GM23338 (cell line): ENCODE results near the gene MRPL32. TPM values are rescaled to one million over a fixed set of nuclear protein-coding genes. Genes with fewer than 3 reads are reported as not detected.
"Not testable (repeated sequence)": the region's sequence is repeated elsewhere in the genome, so short reads cannot be mapped to it uniquely, and the experiment has no call there.

ENCODE experiments used
- ATAC-seq: fragments of 200-7000 bp; cut with Tn5 transposase; 3 replicates; pipeline ENCODE4 v1.9.1; 2020
- DNase-seq: peaks from one replicate; pipeline ENCODE4 v3.0.0-alpha.2; 2015; ENCODE audit warnings: low spot score
- H2AFZ ChIP-seq: fragments of 200-600 bp; sonication (generic); 2 replicates; pipeline ENCODE4 v1.8.0; 2016; ENCODE audit warnings: antibody characterized with exemption, mild to moderate bottlenecking, moderate library complexity
- H3F3A ChIP-seq: fragments of 200-600 bp; sonication (generic); replicated peaks from 2 replicates; pipeline ENCODE4 v1.8.0; 2017; ENCODE audit warnings: antibody characterized with exemption, mixed run types, low read depth
- H3K27ac ChIP-seq: fragments of 200-600 bp; sonication (generic); 2 replicates; pipeline ENCODE4 v1.6.1; 2016; ENCODE audit warnings: low read depth
- H3K27me3 ChIP-seq: fragments of 200-600 bp; sonication (generic); 2 replicates; pipeline ENCODE4 v1.8.0; 2016; ENCODE audit warnings: mild to moderate bottlenecking, mixed run types, moderate library complexity; ENCODE audit not compliant: insufficient read depth
- H3K36me3 ChIP-seq: fragments of 200-600 bp; sonication (generic); 2 replicates; pipeline ENCODE4 v1.8.0; 2016; ENCODE audit warnings: mild to moderate bottlenecking; ENCODE audit not compliant: insufficient read depth
- H3K4me1 ChIP-seq: fragments of 200-600 bp; sonication (generic); 2 replicates; pipeline ENCODE4 v1.8.0; 2016; ENCODE audit warnings: mild to moderate bottlenecking, moderate library complexity; ENCODE audit not compliant: insufficient read depth
- H3K4me2 ChIP-seq: fragments of 200-600 bp; sonication (generic); 2 replicates; pipeline ENCODE4 v1.7.1; 2017; ENCODE audit warnings: mixed run types
- H3K4me3 ChIP-seq: fragments of 200-600 bp; sonication (generic); 2 replicates; pipeline ENCODE4 v1.6.1; 2016; ENCODE audit warnings: mixed run types
- H3K79me2 ChIP-seq: fragments of 200-600 bp; sonication (generic); replicated peaks from 2 replicates; pipeline ENCODE4 v1.8.0; 2017; ENCODE audit warnings: mild to moderate bottlenecking; ENCODE audit not compliant: insufficient read depth
- H3K9me2 ChIP-seq: fragments of 200-600 bp; sonication (generic); 2 replicates; pipeline ENCODE4 v1.8.0; 2017; ENCODE audit not compliant: insufficient read depth
- H4K20me1 ChIP-seq: fragments of 200-600 bp; sonication (generic); replicated peaks from 2 replicates; pipeline ENCODE4 v1.8.0; 2017; ENCODE audit warnings: mild to moderate bottlenecking; ENCODE audit not compliant: insufficient read depth
- H3K27ac Mint-ChIP-seq: 2 replicates; pipeline ENCODE4 v1.8.0; 2020; ENCODE audit warnings: inconsistent platforms, mild to moderate bottlenecking, moderate library complexity, mixed read lengths
- H3K27me3 Mint-ChIP-seq: 3 replicates; pipeline ENCODE4 v1.8.0; 2022; ENCODE audit warnings: low read depth, mild to moderate bottlenecking, moderate library complexity, mixed read lengths, inconsistent platforms; ENCODE audit not compliant: insufficient read depth, poor library complexity
- H3K36me3 Mint-ChIP-seq: 3 replicates; pipeline ENCODE4 v1.8.0; 2021; ENCODE audit warnings: low read depth, mild to moderate bottlenecking, inconsistent platforms, moderate library complexity, mixed read lengths
- H3K4me1 Mint-ChIP-seq: 3 replicates; pipeline ENCODE4 v1.8.0; 2020; ENCODE audit warnings: mild to moderate bottlenecking, inconsistent platforms, mixed read lengths
- H3K4me3 Mint-ChIP-seq: 3 replicates; pipeline ENCODE4 v1.8.0; 2021; ENCODE audit warnings: moderate library complexity, mild to moderate bottlenecking, inconsistent platforms, mixed read lengths
- H3K9me3 Mint-ChIP-seq: 3 replicates; pipeline ENCODE4 v1.8.0; 2020; ENCODE audit warnings: moderate library complexity, mild to moderate bottlenecking, inconsistent platforms, mixed read lengths
- CREB1 ChIP-seq: fragments of 250-450 bp; sonication (Bioruptor Pico); IDR thresholded peaks from 2 replicates; pipeline ENCODE4 v1.5.0; 2020; ENCODE audit warnings: low read depth, mild to moderate bottlenecking, moderate library complexity
- EZH2 ChIP-seq: fragments of 200-600 bp; sonication (generic); IDR thresholded peaks from one replicate; pipeline ENCODE4 v1.8.0; 2017; ENCODE audit warnings: antibody characterized with exemption, mild to moderate bottlenecking, low read depth; ENCODE audit not compliant: unreplicated experiment
- EZH2phosphoT487 ChIP-seq: fragments of 200-600 bp; sonication (generic); IDR thresholded peaks from one replicate; pipeline ENCODE4 v1.8.1; 2018; ENCODE audit warnings: antibody characterized with exemption; ENCODE audit not compliant: unreplicated experiment
- JUNB ChIP-seq: IDR thresholded peaks from one replicate; pipeline ENCODE4 v1.6.1; 2016; ENCODE audit warnings: antibody characterized with exemption; ENCODE audit not compliant: unreplicated experiment
- NANOG ChIP-seq: IDR thresholded peaks from 2 replicates; pipeline ENCODE4 v1.6.1; 2016; ENCODE audit warnings: antibody characterized with exemption, borderline replicate concordance
- POLR2AphosphoS5 ChIP-seq: IDR thresholded peaks from 2 replicates; pipeline ENCODE4 v1.6.1; 2016; ENCODE audit warnings: antibody characterized with exemption, low read depth
- STAT1 ChIP-seq: IDR thresholded peaks from one replicate; pipeline ENCODE4 v1.6.1; 2016; ENCODE audit warnings: antibody characterized with exemption; ENCODE audit not compliant: unreplicated experiment
- ZNF114 ChIP-seq: fragments of 250-450 bp; sonication (Bioruptor Pico); IDR thresholded peaks from 2 replicates; pipeline ENCODE4 v1.5.0; 2020; ENCODE audit warnings: mild to moderate bottlenecking, moderate library complexity
- ZNF331 ChIP-seq: fragments of 250-450 bp; sonication (Bioruptor Pico); IDR thresholded peaks from 2 replicates; pipeline ENCODE4 v1.5.0; 2020; ENCODE audit warnings: low read depth, mild to moderate bottlenecking, moderate library complexity
- long read RNA-seq: library from polyadenylated mRNA; unstranded; transcript quantifications from one replicate; pipeline ENCODE4 v2.0.0, GENCODE V29; 2020; ENCODE audit not compliant: unreplicated experiment
- polyA plus RNA-seq: library from polyadenylated mRNA; unstranded; fragments of >200 nt; fragmentation: Nextera tagmentation; extraction: Ambion mirVana; gene quantifications from 2 replicates; pipeline ENCODE4 v1.2.1, GENCODE V29; 2016
- total RNA-seq: library from RNA; depleted of rRNA; stranded (reverse); fragments of >200 nt; shearing (Covaris generic); gene quantifications from 2 replicates; pipeline ENCODE4 v1.2.3, GENCODE V29; 2014; rRNA removed
- TF ChIP-seq, protein P1 (sequence below): IDR thresholded peaks from 2 replicates; pipeline ENCODE4 v1.6.1; 2016; ENCODE audit warnings: antibody characterized with exemption
- TF ChIP-seq, protein P2 (sequence below), 2 experiments: fragments of 200-600 bp in 1 of 2; sonication (generic) in 1 of 2; conservative IDR thresholded peaks; 2 replicates each; pipeline versions ENCODE4 v1.5.1 to v1.6.1; 2016 to 2017; ENCODE audit warnings: antibody characterized with exemption in 2 of 2, low read depth in 2 of 2, mild to moderate bottlenecking in 2 of 2, moderate library complexity in 1 of 2
- TF ChIP-seq, protein P3 (sequence below): IDR thresholded peaks from one replicate; pipeline ENCODE4 v1.6.1; 2018; ENCODE audit warnings: antibody characterized with exemption; ENCODE audit not compliant: unreplicated experiment

MRPL32 gene
- 93.4 and 93.6 TPM in 2 replicates for total RNA-seq
- 303 and 310 TPM in 2 replicates for polyA plus RNA-seq
- long read RNA-seq, transcript MRPL32-201 (3 exons, 1,035 nt): major isoform, 55 of 61 reads
- long read RNA-seq, partial matches to known transcripts: 4 of 61 reads
- long read RNA-seq, other reads (novel, unspliced or antisense): 2 of 61 reads

DNA sequence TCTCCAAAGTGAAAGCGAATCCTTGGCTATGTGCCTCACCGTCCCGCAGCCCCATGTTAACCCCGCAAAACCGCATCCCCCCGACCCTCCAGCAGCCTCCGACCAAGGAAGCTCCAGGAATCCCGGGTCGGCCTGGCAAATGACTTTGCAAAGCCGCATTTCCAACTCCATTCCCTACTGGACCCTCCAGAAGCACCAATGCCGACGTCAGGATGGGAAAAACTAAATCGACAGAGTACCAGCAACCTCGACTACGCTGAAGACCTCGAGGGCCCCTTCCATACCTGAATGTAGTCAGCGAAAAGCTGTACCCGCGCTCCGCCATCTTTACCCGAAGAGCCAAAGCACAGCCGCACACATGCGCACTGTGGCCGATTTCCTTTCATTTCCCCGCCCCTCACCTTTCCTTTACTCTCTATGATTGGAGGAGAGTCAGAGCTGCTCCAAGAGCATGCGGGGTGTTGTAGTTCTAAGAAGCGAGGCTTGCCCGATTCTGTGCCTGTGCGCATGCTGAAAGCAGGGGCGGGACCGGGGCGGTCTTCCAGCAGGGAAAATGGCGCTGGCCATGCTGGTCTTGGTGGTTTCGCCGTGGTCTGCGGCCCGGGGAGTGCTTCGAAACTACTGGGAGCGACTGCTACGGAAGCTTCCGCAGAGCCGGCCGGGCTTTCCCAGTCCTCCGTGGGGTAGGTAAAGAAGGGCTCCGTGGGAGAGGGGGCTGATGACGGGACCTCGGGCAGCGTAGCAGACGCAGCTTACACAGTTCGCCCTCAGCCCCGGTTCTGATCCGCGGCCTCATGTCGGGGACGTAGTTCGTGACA, at the start of gene MRPL32, which contains the start of gene PSMA2:
Gene MRPL32, plus strand, starts transcription at position 543 of the 818 bp plus-strand sequence. Its CDS starts 11 bp downstream, at position 554.
Gene PSMA2, minus strand, starts transcription at position 341 of the 818 bp plus-strand sequence. Its CDS starts 16 bp downstream, at position 325.
- Histone ChIP-seq H3K27me3 (no peaks in the 10 kb centered on the region), H3K9me2 (no peaks in the 10 kb centered on the region), H3K4me3 (peak within 1 kb of the TSS; percentile 89), H3F3A (no peaks in the 10 kb centered on the region), H3K79me2 (peaks cover 89% of the 10 kb centered on the region), H3K4me1 (peaks cover 12% of the 10 kb centered on the region), H3K27ac (peak within 1 kb of the TSS; percentile 35), H3K36me3 (peaks cover 21% of the 10 kb centered on the region), H4K20me1 (peaks cover 62% of the 10 kb centered on the region), H2AFZ (peak within 1 kb of the TSS; percentile 45; the same call in 1 of the 2 replicates), H3K4me2 (peak within 1 kb of the TSS; percentile 94)
- Mint-ChIP-seq H3K4me1 (peaks cover 14% of the 10 kb centered on the region; the same call in 2 of the 3 replicates), H3K27ac (peak within 1 kb of the TSS; percentile 100), H3K4me3 (peak within 1 kb of the TSS; percentile 100), H3K27me3 (peaks cover 13% of the 10 kb centered on the region), H3K9me3 (no peaks in the 10 kb centered on the region), H3K36me3 (peaks cover 38% of the 10 kb centered on the region)
- TF ChIP-seq NANOG (no peak), STAT1 (no peak), ZNF331 (CRISPR knock-in tag) (no peak), CREB1 (CRISPR knock-in tag) (0 out of 2 replicates have a peak, but pooled peaks have one; percentile 12), EZH2phosphoT487 (no peak), EZH2 (no peak), POLR2AphosphoS5 (peak; percentile 87)
- TF ChIP-seq, protein P1, sequence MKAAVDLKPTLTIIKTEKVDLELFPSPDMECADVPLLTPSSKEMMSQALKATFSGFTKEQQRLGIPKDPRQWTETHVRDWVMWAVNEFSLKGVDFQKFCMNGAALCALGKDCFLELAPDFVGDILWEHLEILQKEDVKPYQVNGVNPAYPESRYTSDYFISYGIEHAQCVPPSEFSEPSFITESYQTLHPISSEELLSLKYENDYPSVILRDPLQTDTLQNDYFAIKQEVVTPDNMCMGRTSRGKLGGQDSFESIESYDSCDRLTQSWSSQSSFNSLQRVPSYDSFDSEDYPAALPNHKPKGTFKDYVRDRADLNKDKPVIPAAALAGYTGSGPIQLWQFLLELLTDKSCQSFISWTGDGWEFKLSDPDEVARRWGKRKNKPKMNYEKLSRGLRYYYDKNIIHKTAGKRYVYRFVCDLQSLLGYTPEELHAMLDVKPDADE: peak; percentile 91
- TF ChIP-seq, protein P2, sequence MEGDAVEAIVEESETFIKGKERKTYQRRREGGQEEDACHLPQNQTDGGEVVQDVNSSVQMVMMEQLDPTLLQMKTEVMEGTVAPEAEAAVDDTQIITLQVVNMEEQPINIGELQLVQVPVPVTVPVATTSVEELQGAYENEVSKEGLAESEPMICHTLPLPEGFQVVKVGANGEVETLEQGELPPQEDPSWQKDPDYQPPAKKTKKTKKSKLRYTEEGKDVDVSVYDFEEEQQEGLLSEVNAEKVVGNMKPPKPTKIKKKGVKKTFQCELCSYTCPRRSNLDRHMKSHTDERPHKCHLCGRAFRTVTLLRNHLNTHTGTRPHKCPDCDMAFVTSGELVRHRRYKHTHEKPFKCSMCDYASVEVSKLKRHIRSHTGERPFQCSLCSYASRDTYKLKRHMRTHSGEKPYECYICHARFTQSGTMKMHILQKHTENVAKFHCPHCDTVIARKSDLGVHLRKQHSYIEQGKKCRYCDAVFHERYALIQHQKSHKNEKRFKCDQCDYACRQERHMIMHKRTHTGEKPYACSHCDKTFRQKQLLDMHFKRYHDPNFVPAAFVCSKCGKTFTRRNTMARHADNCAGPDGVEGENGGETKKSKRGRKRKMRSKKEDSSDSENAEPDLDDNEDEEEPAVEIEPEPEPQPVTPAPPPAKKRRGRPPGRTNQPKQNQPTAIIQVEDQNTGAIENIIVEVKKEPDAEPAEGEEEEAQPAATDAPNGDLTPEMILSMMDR (conservative IDR thresholded peaks at IDR 0.05; ENCODE audit: low read depth in 2 of 2): no peak
- peak; percentile 100 for ATAC-seq
- DNase-seq: peak; percentile 99

DNA sequence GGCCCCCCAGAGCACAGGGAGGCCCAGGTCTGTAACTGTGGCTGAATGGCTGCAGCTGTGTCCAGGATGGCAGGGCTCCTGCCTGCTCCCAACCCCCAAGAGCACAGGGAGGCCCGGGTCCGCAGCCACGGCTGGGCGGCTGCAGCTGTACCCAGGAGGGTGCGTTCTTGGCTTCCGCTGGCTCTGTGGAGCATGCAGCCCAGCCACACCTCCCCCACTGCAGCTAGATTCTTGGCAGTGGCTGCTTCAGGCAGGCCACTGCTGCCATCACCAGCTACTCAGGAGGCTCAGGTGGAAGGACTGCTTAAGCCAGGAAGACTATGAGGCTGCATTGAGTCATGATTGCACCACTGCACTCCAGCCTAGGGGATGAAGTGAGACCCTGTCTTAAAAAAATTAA, 48.2 kb upstream of the MRPL32 start:
- no peak overlapping the region for H3K27ac Mint-ChIP-seq
- TF ChIP-seq ZNF114 (CRISPR knock-in tag): no peak
- no peak for TF ChIP-seq JUNB
- TF ChIP-seq, protein P3, sequence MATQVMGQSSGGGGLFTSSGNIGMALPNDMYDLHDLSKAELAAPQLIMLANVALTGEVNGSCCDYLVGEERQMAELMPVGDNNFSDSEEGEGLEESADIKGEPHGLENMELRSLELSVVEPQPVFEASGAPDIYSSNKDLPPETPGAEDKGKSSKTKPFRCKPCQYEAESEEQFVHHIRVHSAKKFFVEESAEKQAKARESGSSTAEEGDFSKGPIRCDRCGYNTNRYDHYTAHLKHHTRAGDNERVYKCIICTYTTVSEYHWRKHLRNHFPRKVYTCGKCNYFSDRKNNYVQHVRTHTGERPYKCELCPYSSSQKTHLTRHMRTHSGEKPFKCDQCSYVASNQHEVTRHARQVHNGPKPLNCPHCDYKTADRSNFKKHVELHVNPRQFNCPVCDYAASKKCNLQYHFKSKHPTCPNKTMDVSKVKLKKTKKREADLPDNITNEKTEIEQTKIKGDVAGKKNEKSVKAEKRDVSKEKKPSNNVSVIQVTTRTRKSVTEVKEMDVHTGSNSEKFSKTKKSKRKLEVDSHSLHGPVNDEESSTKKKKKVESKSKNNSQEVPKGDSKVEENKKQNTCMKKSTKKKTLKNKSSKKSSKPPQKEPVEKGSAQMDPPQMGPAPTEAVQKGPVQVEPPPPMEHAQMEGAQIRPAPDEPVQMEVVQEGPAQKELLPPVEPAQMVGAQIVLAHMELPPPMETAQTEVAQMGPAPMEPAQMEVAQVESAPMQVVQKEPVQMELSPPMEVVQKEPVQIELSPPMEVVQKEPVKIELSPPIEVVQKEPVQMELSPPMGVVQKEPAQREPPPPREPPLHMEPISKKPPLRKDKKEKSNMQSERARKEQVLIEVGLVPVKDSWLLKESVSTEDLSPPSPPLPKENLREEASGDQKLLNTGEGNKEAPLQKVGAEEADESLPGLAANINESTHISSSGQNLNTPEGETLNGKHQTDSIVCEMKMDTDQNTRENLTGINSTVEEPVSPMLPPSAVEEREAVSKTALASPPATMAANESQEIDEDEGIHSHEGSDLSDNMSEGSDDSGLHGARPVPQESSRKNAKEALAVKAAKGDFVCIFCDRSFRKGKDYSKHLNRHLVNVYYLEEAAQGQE: no peak
- no peak for TF ChIP-seq EZH2
- H3K9me2 ChIP-seq: no peaks in the 10 kb centered on the region
- peaks cover 9% of the 10 kb centered on the region for H3K27me3 Mint-ChIP-seq
- H3K79me2 ChIP-seq: no peaks in the 10 kb centered on the region
- no peak overlapping the region for H2AFZ ChIP-seq
- no peaks in the 10 kb centered on the region for H3K27me3 ChIP-seq
- no peak overlapping the region for H3K4me3 Mint-ChIP-seq
- H3K27ac ChIP-seq: no peak overlapping the region
- DNase-seq (peak; percentile 31), ATAC-seq (peak; percentile 9; the same call in 2 of the 3 replicates)
- peaks cover 12% of the 10 kb centered on the region; the same call in 2 of the 3 replicates for H3K36me3 Mint-ChIP-seq
- no peak overlapping the region for H3K4me2 ChIP-seq
- no peak overlapping the region for H3K4me3 ChIP-seq
- peaks cover 3% of the 10 kb centered on the region; the same call in 1 of the 2 replicates for H3F3A ChIP-seq
- H3K9me3 Mint-ChIP-seq: peaks cover 8% of the 10 kb centered on the region; the same call in 1 of the 3 replicates
- peaks cover 22% of the 10 kb centered on the region for H3K4me1 ChIP-seq
- H3K36me3 ChIP-seq: no peaks in the 10 kb centered on the region
- H4K20me1 ChIP-seq: no peaks in the 10 kb centered on the region
- peaks cover 20% of the 10 kb centered on the region for H3K4me1 Mint-ChIP-seq

DNA sequence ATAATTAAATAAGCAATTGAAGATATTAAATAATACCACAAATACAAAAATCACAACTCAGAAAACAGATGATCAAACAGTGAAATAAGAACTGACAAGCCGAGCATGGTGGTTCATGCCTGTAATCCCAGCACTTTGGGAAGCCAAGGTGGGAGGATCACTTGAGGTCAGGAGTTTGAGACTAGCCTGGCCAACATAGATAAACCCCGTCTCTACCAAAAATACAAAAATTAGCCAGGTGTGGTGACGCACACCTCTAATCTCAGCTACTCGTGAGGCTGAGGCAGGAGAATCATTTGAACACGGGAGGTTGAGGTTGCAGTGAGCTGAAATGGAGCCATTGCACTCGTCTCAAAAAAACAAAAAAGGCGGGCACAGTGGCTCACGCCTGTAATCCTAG, 47.0 kb upstream of the MRPL32 start:
- not testable (repeated sequence) for H3K27ac Mint-ChIP-seq, H3K36me3 Mint-ChIP-seq, H3K4me2 ChIP-seq, H3K79me2 ChIP-seq, H3K36me3 ChIP-seq, H3K9me3 Mint-ChIP-seq, H3K4me3 Mint-ChIP-seq, ATAC-seq, H3F3A ChIP-seq, H3K9me2 ChIP-seq, H3K4me3 ChIP-seq, H2AFZ ChIP-seq, H4K20me1 ChIP-seq, H3K27me3 ChIP-seq, H3K27ac ChIP-seq, DNase-seq
- H3K4me1 Mint-ChIP-seq: peaks cover 23% of the 10 kb centered on the region
- H3K27me3 Mint-ChIP-seq: peaks cover 12% of the 10 kb centered on the region
- H3K4me1 ChIP-seq: peaks cover 31% of the 10 kb centered on the region
